HG03103 (cell line): ENCODE results near the gene FOXN4.

Source experiments
- ATAC-seq: cut with Tn5 transposase; IDR thresholded peaks from one replicate; pipeline ENCODE4 v1.9.1; 2021; ENCODE audit warnings: low read depth; ENCODE audit not compliant: unreplicated experiment

FOXN4 gene

DNA sequence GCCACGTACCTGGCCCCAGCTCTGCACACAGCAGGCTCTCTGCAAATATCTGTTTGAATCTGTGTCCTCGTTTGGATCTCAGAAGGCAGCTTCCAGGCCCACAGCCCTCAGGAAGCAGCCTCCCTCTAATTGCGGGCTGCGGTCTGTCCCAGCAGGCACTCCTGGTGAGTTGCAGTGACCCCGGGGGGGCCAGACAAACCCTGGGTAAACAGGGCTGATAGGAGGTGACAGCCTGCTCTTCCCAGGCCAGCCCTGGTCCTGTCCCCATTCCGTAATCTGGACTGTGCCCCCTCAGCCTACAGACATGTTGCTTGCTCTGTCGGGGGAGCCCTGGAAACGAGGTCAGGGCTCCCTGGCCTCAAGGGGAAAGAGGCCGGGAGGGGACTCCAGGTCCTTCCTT is 2.0 kb downstream of the FOXN4 start:
- no peak for ATAC-seq

DNA sequence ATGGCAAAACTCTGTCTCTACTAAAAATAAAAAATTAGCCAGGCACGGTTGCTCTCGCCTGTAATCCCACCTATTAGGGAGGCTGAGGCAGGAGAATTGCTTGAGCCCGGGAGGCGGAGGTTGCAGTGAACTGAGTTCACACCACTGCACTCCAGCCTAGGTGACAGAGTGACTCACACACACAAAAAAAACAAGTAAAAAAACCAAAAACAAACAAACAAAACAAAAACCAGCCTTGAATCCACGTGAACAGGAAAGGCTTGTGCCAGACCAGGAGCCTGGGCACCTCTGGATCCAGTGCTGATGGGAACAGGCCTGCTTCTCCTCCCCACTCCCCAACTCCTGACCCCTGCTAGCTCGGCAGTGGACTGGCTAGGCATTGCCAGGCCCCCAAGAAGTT is 3.5 kb downstream of the FOXN4 start:
- no peak for ATAC-seq

DNA sequence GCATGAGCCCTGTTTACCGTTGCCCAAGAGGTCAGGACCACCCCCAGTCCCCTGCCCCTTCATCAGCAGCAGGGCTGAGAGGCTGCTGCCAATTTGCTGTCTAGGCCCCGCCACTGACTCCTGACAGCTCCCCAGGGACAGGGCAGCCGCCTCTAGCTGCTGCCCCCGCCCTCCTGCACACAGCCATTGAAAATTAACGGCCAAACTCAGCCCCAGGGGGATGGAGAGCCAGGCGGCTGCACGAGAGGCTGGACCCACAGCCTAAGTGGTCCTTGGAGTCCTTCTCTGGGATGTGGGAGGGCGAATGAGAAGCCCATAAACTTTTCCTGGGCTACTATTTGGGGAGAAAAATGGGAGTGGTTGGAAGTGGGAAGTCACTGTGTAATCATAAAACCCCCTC is 4.6 kb downstream of the FOXN4 start:
- ATAC-seq, result no peak

DNA sequence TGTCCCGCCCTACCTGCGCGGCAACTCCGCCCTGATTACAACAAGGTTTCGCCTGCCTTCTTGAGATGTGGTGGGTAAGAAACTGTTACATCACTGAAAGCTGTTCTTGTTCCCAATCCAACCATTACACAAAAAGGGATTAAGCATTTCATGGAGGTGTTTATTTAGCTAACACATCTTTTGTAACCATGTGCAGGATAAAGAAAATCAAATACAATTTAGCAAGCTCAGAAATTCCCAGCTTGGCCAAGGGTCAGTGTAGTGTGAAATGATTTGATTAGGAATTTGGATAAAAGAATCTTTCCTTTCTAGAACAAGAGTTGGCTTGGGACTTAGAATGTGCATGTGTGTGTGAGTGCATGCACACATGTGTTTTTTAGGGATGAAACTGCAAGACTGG is 6.3 kb downstream of the FOXN4 start:
- ATAC-seq, result no peak

GRCh38 chr12:109302358-109302757 is 6.7 kb downstream of the FOXN4 start:
- no peak for ATAC-seq

DNA sequence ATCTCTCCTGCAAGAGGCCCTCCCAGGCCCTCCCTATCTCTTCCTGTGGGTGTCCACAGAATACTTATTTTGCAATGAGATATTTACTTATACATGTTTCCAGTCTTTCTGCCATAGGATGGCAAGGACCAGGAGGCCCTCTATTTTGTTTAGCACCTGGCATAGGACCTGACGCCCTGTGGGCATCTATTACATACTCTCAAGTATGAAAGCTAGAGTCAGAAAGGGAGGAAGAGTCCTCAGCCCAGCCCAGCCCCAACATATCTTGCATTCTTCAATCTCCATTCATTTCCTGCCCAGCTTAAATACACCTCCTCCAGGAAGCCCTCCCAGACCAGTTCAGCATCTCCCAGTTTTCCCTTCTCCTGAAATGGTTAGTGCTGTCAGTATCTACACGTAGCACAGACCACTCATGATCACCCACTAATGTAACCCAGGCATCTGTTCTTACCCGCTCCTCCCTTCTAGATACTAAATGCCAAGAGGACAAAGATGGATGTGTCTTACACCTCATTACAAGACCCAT is 7.4 kb downstream of the FOXN4 start:
- no peak for ATAC-seq

DNA sequence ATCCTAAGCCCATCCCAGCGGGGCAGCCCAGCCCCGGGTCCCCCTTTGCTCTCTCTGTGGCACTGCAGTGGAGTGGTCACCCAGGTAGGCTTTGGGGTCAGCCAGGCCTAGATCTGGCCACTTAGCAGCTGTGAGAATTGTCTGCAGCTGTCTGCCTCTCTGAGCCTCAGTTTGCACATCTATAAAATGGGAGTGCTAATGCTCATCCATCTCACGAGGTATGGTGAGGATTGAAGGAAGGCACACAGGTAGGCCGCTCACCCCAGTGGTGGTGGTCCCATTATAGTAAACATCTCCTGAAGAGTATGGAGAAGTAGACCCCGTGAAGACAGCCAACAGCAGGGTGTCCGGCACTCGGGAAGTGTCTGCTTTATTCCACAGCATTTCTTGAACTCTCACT is 9.2 kb downstream of the FOXN4 start:
- ATAC-seq, result no peak

DNA sequence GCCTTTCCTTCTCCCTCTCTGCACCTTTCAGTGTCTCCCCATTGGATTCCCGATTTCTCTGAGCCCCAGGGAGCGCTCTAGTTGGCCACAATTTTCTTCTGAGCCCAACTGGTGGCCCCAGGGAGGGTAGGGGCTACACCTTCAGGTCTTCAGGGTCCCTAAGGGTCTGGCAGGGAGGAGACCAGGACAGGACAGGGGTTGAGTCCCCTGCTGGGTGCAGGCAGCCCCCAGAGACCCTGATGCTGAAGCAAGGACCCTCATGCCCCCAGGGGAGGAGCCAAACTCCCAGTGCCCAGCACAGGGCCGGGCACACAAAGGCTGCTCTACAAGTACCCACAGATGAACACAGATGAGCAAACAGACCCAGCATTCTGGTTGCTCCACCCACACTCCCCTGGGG is 12.7 kb downstream of the FOXN4 start:
- no peak for ATAC-seq

DNA sequence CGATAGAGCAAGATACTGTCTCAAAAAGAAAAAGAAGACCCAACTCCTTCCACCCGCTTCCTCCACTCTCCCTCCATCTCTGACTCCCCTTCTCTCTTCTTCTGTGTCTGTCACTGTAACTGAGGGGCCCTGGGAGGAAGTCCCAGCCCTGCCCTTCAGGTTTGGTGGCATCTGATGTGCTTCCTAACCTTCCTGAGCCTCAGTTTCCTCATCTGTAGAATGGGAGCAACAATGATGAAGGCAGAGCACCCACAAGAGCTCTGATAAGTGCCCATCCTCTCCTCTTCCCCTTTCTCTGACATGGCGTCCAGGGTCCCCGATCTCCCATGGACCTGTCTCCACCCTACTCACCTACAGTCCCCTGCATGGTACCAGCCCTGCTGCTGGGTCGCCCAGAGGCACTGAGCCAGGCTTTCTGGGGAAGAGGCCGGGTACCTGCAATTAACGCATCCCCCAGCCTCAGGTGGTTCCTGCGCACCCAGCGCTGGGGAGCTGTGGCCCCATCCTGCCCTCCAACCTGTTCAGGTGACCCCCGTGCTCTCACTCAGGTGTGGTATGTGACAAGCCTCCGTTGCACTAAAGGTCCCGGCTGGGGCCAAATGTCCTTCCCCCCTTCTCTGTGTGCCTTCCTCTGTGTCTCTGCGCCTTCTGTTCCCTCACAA is 13.2 kb downstream of the FOXN4 start:
- ATAC-seq, result no peak

- no peak for ATAC-seq
Measured at GRCh38 chr12:109294286-109294796, 14.7 kb downstream of the FOXN4 start.

GRCh38 chr12:109293106-109293505 is 16.0 kb downstream of the FOXN4 start:
- ATAC-seq, result no peak

DNA sequence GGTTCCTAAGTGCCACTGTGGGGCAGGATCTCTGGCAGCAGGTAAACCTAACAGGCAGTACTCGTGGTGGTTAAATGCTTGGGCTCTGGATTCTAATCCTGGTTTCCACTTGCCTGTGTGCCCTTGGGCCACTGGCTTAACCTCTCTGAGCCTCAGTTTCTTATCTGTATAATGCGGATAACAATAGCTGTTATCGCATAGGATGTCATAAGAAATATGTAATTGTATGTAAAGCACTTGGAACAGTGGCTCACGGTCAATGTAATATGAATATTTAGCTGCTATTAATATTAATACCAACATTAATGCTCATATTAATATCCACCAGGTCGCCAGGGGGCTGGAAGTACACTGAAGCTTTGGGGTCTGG is 16.8 kb downstream of the FOXN4 start:
- ATAC-seq, result no peak

DNA sequence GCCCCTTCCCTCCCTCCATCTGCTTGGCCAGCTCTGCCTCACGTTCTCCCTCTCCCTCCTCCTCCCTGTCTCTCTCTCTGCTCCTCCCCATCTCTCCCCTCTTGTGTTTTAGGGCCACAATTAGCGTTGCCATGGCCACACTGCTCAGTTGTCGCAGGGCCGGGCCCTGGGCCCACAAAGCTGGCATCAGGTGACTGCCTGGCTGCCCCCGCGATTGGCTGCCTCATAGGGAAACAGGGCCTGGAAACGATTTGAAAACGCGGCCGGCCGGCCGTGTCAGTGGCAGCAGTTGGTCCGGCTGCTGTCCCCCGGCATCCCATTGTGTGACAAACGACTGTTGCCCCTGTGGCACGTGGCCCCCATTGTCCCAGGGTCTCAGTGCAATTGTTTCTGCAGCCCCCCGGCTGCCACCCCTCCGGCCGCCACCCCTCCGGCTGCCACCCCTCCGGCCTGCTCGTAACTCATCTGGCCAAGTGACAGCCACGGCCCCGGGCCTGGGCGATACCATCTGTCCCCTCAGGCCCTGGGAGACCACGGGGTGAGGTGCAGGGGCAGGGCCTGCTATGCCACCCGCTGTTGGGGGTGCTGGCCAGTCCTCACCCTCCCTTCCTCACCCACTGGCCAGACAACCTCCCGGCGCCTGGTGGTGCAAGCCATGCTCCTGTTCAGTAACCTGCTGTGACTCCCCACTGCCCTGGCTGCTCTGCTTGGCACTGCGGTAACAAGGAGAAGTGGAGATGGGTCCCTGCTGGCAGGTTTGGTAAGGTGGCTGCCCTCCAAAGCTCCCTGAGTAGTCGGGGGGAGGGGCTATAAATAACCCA is 17.4 kb downstream of the FOXN4 start:
- ATAC-seq, result no peak

DNA sequence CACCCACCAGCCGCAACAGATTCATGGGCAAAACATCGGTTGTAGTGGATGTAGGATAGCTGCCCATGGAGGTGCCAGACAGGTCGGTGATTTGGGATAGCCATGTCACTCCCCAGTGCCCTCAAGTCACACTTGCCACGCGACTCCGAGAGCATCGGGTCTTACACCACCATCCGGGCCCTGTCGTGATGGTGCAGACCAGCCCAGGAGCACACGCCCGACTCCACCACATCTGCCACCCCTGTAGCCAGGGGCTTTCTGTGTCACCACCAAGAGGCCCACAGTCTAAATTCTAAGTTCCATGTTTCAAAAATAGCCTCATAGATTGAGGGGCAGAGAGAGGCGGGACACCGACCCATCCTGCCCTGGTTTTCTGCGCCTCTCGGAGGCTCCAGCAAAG is 18.0 kb downstream of the FOXN4 start:
- ATAC-seq, result no peak

GRCh38 chr12:109290061-109290460 is 19.0 kb downstream of the FOXN4 start:
- ATAC-seq, result no peak

GRCh38 chr12:109289551-109289950 is 19.5 kb downstream of the FOXN4 start:
- no peak for ATAC-seq

DNA sequence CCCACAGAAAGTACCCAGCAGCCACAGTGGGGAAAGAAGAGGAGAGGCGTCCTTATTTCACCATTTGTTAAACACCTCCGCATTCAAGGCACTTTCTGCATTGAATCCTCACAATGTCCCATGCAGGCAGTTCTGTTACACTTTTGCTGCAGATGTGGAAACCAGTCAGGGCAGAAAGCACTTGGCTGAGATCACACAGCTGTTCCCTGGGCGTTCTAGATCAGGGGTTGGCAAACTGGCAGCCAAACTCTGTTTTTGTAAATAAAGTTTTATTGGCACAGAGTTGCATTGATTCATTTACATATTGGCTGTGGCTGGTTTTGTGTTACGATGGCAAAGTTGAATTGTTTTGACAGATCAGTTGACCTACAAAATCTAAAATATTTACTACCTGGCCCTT is 20.1 kb downstream of the FOXN4 start:
- no peak for ATAC-seq

DNA sequence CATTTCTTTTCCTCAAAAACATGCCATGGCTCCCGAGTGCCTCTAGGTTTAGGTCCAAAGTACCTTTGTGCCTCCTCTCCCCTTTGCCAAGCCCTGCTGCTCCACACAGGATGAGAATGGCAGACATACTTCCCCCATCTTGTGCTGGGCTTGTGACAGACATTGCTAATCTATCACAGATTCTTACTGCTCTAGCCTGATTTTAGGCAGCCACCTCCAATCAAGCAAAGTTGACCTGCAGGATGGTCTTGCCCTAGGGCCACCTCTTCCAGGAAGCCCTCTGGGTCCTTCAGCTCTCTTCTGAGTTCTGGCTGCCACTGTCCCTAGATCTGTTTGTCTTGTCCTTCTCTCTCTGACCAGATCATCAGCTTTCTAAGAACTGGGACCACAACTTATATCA is 20.5 kb downstream of the FOXN4 start:
- ATAC-seq, result no peak

GRCh38 chr12:109287811-109288469 is 21.1 kb downstream of the FOXN4 start:
- ATAC-seq, result no peak

- no peak for ATAC-seq
Measured at GRCh38 chr12:109287181-109287580, 21.9 kb downstream of the FOXN4 start.

GRCh38 chr12:109286652-109287051 is 22.4 kb downstream of the FOXN4 start:
- no peak for ATAC-seq
